Measurements from ENCODE around the gene PDZRN3.

PDZRN3 gene

GRCh38 chr3:73379465-73379864 is 245.3 kb downstream of the PDZRN3 start:
- no peak for DNase-seq

GRCh38 chr3:73378207-73378606 is 246.5 kb downstream of the PDZRN3 start:
- DNase-seq: no peak

GRCh38 chr3:73365756-73366397 is 258.9 kb downstream of the PDZRN3 start:
- no peak for DNase-seq

- DNase-seq: no peak
These were observed 260.2 kb downstream of the PDZRN3 start for GRCh38 chr3:73364517-73364916.

GRCh38 chr3:73363093-73363492 is 261.6 kb downstream of the PDZRN3 start:
- no peak for DNase-seq

- no peak for DNase-seq
These were observed 263.1 kb downstream of the PDZRN3 start for GRCh38 chr3:73361591-73361990.

- no peak for DNase-seq
These were observed 271.0 kb downstream of the PDZRN3 start for GRCh38 chr3:73353649-73354217.

- DNase-seq: no peak
These were observed 271.7 kb downstream of the PDZRN3 start for GRCh38 chr3:73352841-73353645.

- DNase-seq: no peak
These were observed 273.2 kb downstream of the PDZRN3 start for GRCh38 chr3:73351423-73352071.

GRCh38 chr3:73350996-73351395 is 273.7 kb downstream of the PDZRN3 start:
- DNase-seq: no peak

- no peak for DNase-seq
These were observed 275.1 kb downstream of the PDZRN3 start for GRCh38 chr3:73349657-73350056.

GRCh38 chr3:73342077-73342476 is 282.7 kb downstream of the PDZRN3 start:
- no peak for DNase-seq

GRCh38 chr3:73341272-73341935 is 283.3 kb downstream of the PDZRN3 start:
- DNase-seq: no peak

- no peak for DNase-seq
These were observed 292.2 kb downstream of the PDZRN3 start for GRCh38 chr3:73332558-73332957.
